H9 (cell line): ENCODE results near the gene GALNT4. TPM values are rescaled to one million over a fixed set of nuclear protein-coding genes. Genes with fewer than 3 reads are reported as not detected.

Experiments used
- DNase-seq: peaks from one replicate; pipeline ENCODE4 v3.0.0-alpha.2; 2017
- H2AFZ ChIP-seq: one replicate; pipeline ENCODE4 v1.6.1; 2013; ENCODE audit warnings: mild to moderate bottlenecking, low read length, control low read depth, moderate library complexity
- H2AK5ac ChIP-seq: 2 replicates; pipeline ENCODE4 v1.6.1; 2013; ENCODE audit warnings: low read length, control low read depth, mixed read lengths; ENCODE audit not compliant: insufficient read length
- H2BK120ac ChIP-seq: one replicate; pipeline ENCODE4 v1.6.1; 2013; ENCODE audit warnings: low read depth, mild to moderate bottlenecking, low read length, control low read depth, inconsistent platforms; ENCODE audit not compliant: poor library complexity, severe bottlenecking
- H2BK12ac ChIP-seq: 2 replicates; pipeline ENCODE4 v1.6.1; 2013; ENCODE audit warnings: low read length, control low read depth, mixed read lengths, low read depth; ENCODE audit not compliant: insufficient read length
- H2BK15ac ChIP-seq: 2 replicates; pipeline ENCODE4 v1.6.1; 2013; ENCODE audit warnings: low read depth, low read length, control low read depth
- H2BK20ac ChIP-seq: one replicate; pipeline ENCODE4 v1.6.1; 2013; ENCODE audit warnings: low read depth, mild to moderate bottlenecking, low read length, control low read depth, inconsistent platforms; ENCODE audit not compliant: poor library complexity, severe bottlenecking
- H2BK5ac ChIP-seq: 2 replicates; pipeline ENCODE4 v1.6.1; 2013; ENCODE audit warnings: low read length, control low read depth, mixed read lengths; ENCODE audit not compliant: insufficient read length
- H3K14ac ChIP-seq: 2 replicates; pipeline ENCODE4 v1.6.1; 2013; ENCODE audit warnings: low read length, control low read depth; ENCODE audit not compliant: insufficient read depth
- H3K18ac ChIP-seq: 2 replicates; pipeline ENCODE4 v1.6.1; 2013; ENCODE audit warnings: low read depth, mild to moderate bottlenecking, mixed read lengths, low read length, control low read depth; ENCODE audit not compliant: insufficient read length
- H3K23ac ChIP-seq: 2 replicates; pipeline ENCODE4 v1.6.1; 2013; ENCODE audit warnings: low read length, control low read depth, mixed read lengths, low read depth; ENCODE audit not compliant: insufficient read length
- H3K23me2 ChIP-seq: 2 replicates; pipeline ENCODE4 v1.6.1; 2013; ENCODE audit warnings: low read depth, mild to moderate bottlenecking, mixed read lengths, low read length, control low read depth; ENCODE audit not compliant: insufficient read length, poor library complexity, severe bottlenecking
- H3K27ac ChIP-seq: 2 replicates; pipeline ENCODE4 v1.5.1; 2013; ENCODE audit warnings: low read length, control low read depth, mixed read lengths, low read depth; ENCODE audit not compliant: insufficient read length
- H3K27me3 ChIP-seq: 2 replicates; pipeline ENCODE4 v1.6.1; 2013; ENCODE audit warnings: low read length, control low read depth, inconsistent platforms; ENCODE audit not compliant: insufficient read depth
- H3K4ac ChIP-seq: 2 replicates; pipeline ENCODE4 v1.6.1; 2013; ENCODE audit warnings: low read depth, mild to moderate bottlenecking, control low read depth, inconsistent platforms, low read length, moderate library complexity
- H3K4me1 ChIP-seq: 2 replicates; pipeline ENCODE4 v1.6.1; 2013; ENCODE audit warnings: low read length, control low read depth, inconsistent platforms; ENCODE audit not compliant: insufficient read depth
- H3K4me2 ChIP-seq: 2 replicates; pipeline ENCODE4 v1.6.1; 2013; ENCODE audit warnings: low read length, control low read depth, mixed read lengths; ENCODE audit not compliant: insufficient read length, insufficient read depth
- H3K56ac ChIP-seq: 2 replicates; pipeline ENCODE4 v1.6.1; 2013; ENCODE audit warnings: low read depth, mild to moderate bottlenecking, mixed read lengths, low read length, control low read depth; ENCODE audit not compliant: insufficient read length
- H3K79me1 ChIP-seq: 2 replicates; pipeline ENCODE4 v1.6.1; 2013; ENCODE audit warnings: low read depth, mild to moderate bottlenecking, moderate library complexity, low read length, control low read depth, inconsistent platforms; ENCODE audit not compliant: insufficient read depth, poor library complexity, severe bottlenecking
- H3K79me2 ChIP-seq: 2 replicates; pipeline ENCODE4 v1.6.1; 2013; ENCODE audit warnings: low read length, control low read depth, inconsistent platforms; ENCODE audit not compliant: insufficient read depth
- H3K9ac ChIP-seq: 2 replicates; pipeline ENCODE4 v1.6.1; 2013; ENCODE audit warnings: low read length, control low read depth, mixed read lengths; ENCODE audit not compliant: insufficient read length; ENCODE audit errors: extremely low read depth
- H3K9me3 ChIP-seq: one replicate; pipeline ENCODE4 v1.6.1; 2013; ENCODE audit warnings: low read depth, low read length, inconsistent platforms; ENCODE audit not compliant: control insufficient read depth
- H3T11ph ChIP-seq: one replicate; pipeline ENCODE4 v1.6.1; 2013; ENCODE audit warnings: mild to moderate bottlenecking, low read length, control low read depth, inconsistent platforms
- H4K20me1 ChIP-seq: one replicate; pipeline ENCODE4 v1.6.1; 2013; ENCODE audit not compliant: control insufficient read depth, insufficient read length, insufficient read depth
- H4K5ac ChIP-seq: 2 replicates; pipeline ENCODE4 v1.6.1; 2013; ENCODE audit warnings: low read depth, mild to moderate bottlenecking, mixed read lengths, low read length, control low read depth; ENCODE audit not compliant: insufficient read length
- H4K8ac ChIP-seq: replicated peaks from 2 replicates; pipeline ENCODE4 v1.6.1; 2013; ENCODE audit warnings: low read length, control low read depth, mixed read lengths, low read depth; ENCODE audit not compliant: insufficient read length
- H4K91ac ChIP-seq: 2 replicates; pipeline ENCODE4 v1.6.1; 2013; ENCODE audit warnings: low read depth, mild to moderate bottlenecking, moderate library complexity, mixed read lengths, low read length, control low read depth; ENCODE audit not compliant: insufficient read length
- H3K27ac Mint-ChIP-seq, 3 experiments: 2 replicates in 2 of 3; 3 replicates in 1 of 3; pipeline ENCODE4 v1.8.0; 2020 to 2021; ENCODE audit warnings: mixed read lengths in 3 of 3, mild to moderate bottlenecking in 1 of 3, moderate library complexity in 1 of 3
- H3K27me3 Mint-ChIP-seq: 2 replicates; pipeline ENCODE4 v1.8.0; 2021; ENCODE audit warnings: low read depth, mild to moderate bottlenecking, moderate library complexity, mixed read lengths
- H3K36me3 Mint-ChIP-seq, 3 experiments: 2 replicates in 2 of 3; 3 replicates in 1 of 3; pipeline ENCODE4 v1.8.0; 2020 to 2021; ENCODE audit warnings: low read depth in 3 of 3, mixed read lengths in 3 of 3; ENCODE audit not compliant: insufficient read depth in 1 of 3
- H3K4me1 Mint-ChIP-seq, 2 experiments: 2 replicates each; pipeline ENCODE4 v1.8.0; 2020; ENCODE audit warnings: mixed read lengths in 2 of 2
- H3K4me3 Mint-ChIP-seq, 2 experiments: 2 replicates in 1 of 2; 3 replicates in 1 of 2; pipeline ENCODE4 v1.8.0; 2020 to 2021; ENCODE audit warnings: mild to moderate bottlenecking in 2 of 2, mixed read lengths in 2 of 2, moderate library complexity in 1 of 2
- H3K9me3 Mint-ChIP-seq, 2 experiments: 2 replicates in 1 of 2; 3 replicates in 1 of 2; pipeline ENCODE4 v1.8.0; 2020; ENCODE audit warnings: mild to moderate bottlenecking in 2 of 2, mixed read lengths in 2 of 2, moderate library complexity in 1 of 2
- WGBS: extraction: QIAGEN DNeasy Blood & Tissue Kit; methylation state at CpG from one replicate; pipeline ENCODE4 v1.1.7; 2013; ENCODE audit warnings: missing lambda C conversion rate, low lambda C conversion rate, mixed read lengths; ENCODE audit not compliant: insufficient read length; ENCODE audit errors: extremely low coverage; 5-methylcytosine and 5-hydroxymethylcytosine counted together
- total RNA-seq: library from RNA; stranded (reverse); gene quantifications from 2 replicates; pipeline ENCODE4 v1.2.1, GENCODE V29; 2021
- TF ChIP-seq, protein P1 (sequence below): fragments of 200-600 bp; sonication (generic); conservative IDR thresholded peaks from 3 replicates; pipeline ENCODE4 v1.8.0; 2021; ENCODE audit warnings: antibody characterized with exemption, mild to moderate bottlenecking

GALNT4 gene
- total RNA-seq, 1 experiment from 2014 or later = 3.1 TPM

DNA sequence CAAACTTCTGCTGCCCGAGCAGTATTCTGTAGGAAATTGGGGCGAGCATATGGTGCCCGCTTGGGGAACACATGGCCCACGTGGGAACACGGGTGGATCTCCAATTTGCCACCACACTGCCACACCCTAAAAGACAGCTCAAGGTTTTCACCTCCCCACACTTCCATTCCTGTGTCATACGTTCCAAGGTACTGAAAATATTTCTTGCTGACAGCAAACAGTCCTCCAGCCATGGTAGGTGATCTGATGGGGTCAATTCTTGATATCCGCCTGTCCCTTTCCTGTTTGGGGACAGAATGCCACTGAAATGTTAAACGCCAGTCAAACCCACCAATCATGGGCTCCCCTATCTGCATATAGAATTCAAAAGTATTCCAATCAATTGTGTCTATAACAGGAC, 1.2 kb downstream of the GALNT4 start:
- H3K27me3 Mint-ChIP-seq = peaks cover 2% of the 10 kb centered on the region
- Histone ChIP-seq H3K9ac (no peak overlapping the region), H3K23me2 (peaks cover 10% of the 10 kb centered on the region), H3K79me2 (no peaks in the 10 kb centered on the region), H3K18ac (no peak overlapping the region), H2AFZ (no peak overlapping the region), H3K4me1 (no peaks in the 10 kb centered on the region), H3T11ph (no peak overlapping the region), H3K14ac (no peak overlapping the region), H2BK20ac (no peak overlapping the region), H2BK12ac (no peak overlapping the region), H4K5ac (no peak overlapping the region), H3K23ac (no peak overlapping the region), H3K4me2 (peak overlapping the region; percentile 37), H2BK15ac (no peak overlapping the region), H4K8ac (no peak overlapping the region), H2AK5ac (no peak overlapping the region), H3K9me3 (no peaks in the 10 kb centered on the region), H3K79me1 (no peaks in the 10 kb centered on the region), H3K27me3 (no peaks in the 10 kb centered on the region), H2BK5ac (no peak overlapping the region), H4K20me1 (no peaks in the 10 kb centered on the region), H3K27ac (no peak overlapping the region), H3K4ac (no peak overlapping the region), H2BK120ac (no peak overlapping the region), H4K91ac (no peak overlapping the region), H3K56ac (no peak overlapping the region)
- H3K27ac Mint-ChIP-seq = no peak overlapping the region
- no peak for DNase-seq
- H3K4me3 Mint-ChIP-seq = peak overlapping the region; percentile 88 to 95
- TF ChIP-seq, protein P1, sequence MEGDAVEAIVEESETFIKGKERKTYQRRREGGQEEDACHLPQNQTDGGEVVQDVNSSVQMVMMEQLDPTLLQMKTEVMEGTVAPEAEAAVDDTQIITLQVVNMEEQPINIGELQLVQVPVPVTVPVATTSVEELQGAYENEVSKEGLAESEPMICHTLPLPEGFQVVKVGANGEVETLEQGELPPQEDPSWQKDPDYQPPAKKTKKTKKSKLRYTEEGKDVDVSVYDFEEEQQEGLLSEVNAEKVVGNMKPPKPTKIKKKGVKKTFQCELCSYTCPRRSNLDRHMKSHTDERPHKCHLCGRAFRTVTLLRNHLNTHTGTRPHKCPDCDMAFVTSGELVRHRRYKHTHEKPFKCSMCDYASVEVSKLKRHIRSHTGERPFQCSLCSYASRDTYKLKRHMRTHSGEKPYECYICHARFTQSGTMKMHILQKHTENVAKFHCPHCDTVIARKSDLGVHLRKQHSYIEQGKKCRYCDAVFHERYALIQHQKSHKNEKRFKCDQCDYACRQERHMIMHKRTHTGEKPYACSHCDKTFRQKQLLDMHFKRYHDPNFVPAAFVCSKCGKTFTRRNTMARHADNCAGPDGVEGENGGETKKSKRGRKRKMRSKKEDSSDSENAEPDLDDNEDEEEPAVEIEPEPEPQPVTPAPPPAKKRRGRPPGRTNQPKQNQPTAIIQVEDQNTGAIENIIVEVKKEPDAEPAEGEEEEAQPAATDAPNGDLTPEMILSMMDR = no peak
- H3K36me3 Mint-ChIP-seq = peaks cover 8 to 17% (median 15%) of the 10 kb centered on the region in 3 experiments; a peak in 6 of 7 replicates
- no CpG with 5 or more reads among the region's 8 CpGs for WGBS
- peaks cover 7 to 11% of the 10 kb centered on the region in 2 experiments for H3K4me1 Mint-ChIP-seq
- no peaks in the 10 kb centered on the region for H3K9me3 Mint-ChIP-seq
